HEK293 (cell line): ENCODE results near the gene UCKL1.

Experiments used
- CTCF ChIA-PET: fragments of 350-600 bp; formaldehyde crosslinking; extraction: SDS; loops from one replicate; lab custom pipeline; 2021; ENCODE audit warnings: antibody characterized with exemption; lab: Yijun Ruan, JAX
- POLR2A ChIA-PET: fragments of 300-600 bp; formaldehyde crosslinking; extraction: SDS; loops from one replicate; lab custom pipeline; 2020; ENCODE audit warnings: antibody characterized with exemption, inconsistent platforms; lab: Yijun Ruan, JAX
- H3K27ac ChIP-seq: fragments of 200-500 bp; sonication (Bioruptor generic); 2 replicates; pipeline ENCODE4 v1.5.1; 2014; ENCODE audit warnings: low read depth, low read length, control low read depth, inconsistent platforms; ENCODE audit errors: extremely low read depth
- H3K36me3 ChIP-seq, 2 experiments: fragments of 200-500 bp in 1 of 2; sonication (Bioruptor generic) in 1 of 2; 1 replicate in 1 of 2; 2 replicates in 1 of 2; pipeline ENCODE4 v1.5.1; 2014 to 2017; ENCODE audit warnings: inconsistent platforms in 2 of 2, low read length in 2 of 2; ENCODE audit not compliant: control insufficient read depth in 2 of 2, insufficient read depth in 1 of 2
- H3K4me1 ChIP-seq: fragments of 200-500 bp; sonication (Bioruptor generic); 2 replicates; pipeline ENCODE4 v1.5.1; 2014; ENCODE audit warnings: mild to moderate bottlenecking, low read length, inconsistent platforms; ENCODE audit not compliant: control insufficient read depth, insufficient read depth
- H3K4me3 ChIP-seq: 2 replicates; pipeline ENCODE4 v1.5.1; 2011; ENCODE audit warnings: low read depth, mild to moderate bottlenecking, control low read depth, low read length, moderate library complexity
- H3K9me3 ChIP-seq: fragments of 200-500 bp; sonication (Bioruptor generic); 2 replicates; pipeline ENCODE4 v1.5.1; 2014; ENCODE audit warnings: low read depth, low read length, inconsistent platforms; ENCODE audit not compliant: control insufficient read depth, insufficient read depth
- GLIS2 ChIP-seq: fragments of 450-650 bp; formaldehyde crosslinking; IDR thresholded peaks from 2 replicates; pipeline ENCODE4 v1.5.1; 2016; ENCODE audit warnings: missing biosample characterization, missing genetic modification characterization
- MZF1 ChIP-seq: fragments of 450-650 bp; formaldehyde crosslinking; IDR thresholded peaks from 2 replicates; pipeline ENCODE4 v1.5.1; 2017; ENCODE audit warnings: missing biosample characterization, missing genetic modification characterization, borderline replicate concordance
- PRDM4 ChIP-seq: fragments of 450-650 bp; formaldehyde crosslinking; IDR thresholded peaks from 2 replicates; pipeline ENCODE4 v1.5.1; 2017; ENCODE audit warnings: missing biosample characterization, missing genetic modification characterization
- RBAK ChIP-seq: fragments of 450-650 bp; formaldehyde crosslinking; IDR thresholded peaks from 2 replicates; pipeline ENCODE4 v1.5.1; 2016; ENCODE audit warnings: missing biosample characterization, missing genetic modification characterization
- SP3 ChIP-seq: fragments of 450-650 bp; formaldehyde crosslinking; IDR thresholded peaks from 2 replicates; pipeline ENCODE4 v1.5.1; 2016; ENCODE audit warnings: missing biosample characterization, missing genetic modification characterization
- YY2 ChIP-seq: fragments of 450-650 bp; formaldehyde crosslinking; IDR thresholded peaks from 2 replicates; pipeline ENCODE4 v1.5.1; 2016; ENCODE audit warnings: missing biosample characterization, missing genetic modification characterization
- ZBTB11 ChIP-seq: fragments of 450-650 bp; formaldehyde crosslinking; conservative IDR thresholded peaks from 2 replicates; pipeline ENCODE4 v1.5.1; 2016; ENCODE audit warnings: low read depth, missing biosample characterization, missing genetic modification characterization
- ZBTB48 ChIP-seq: fragments of 450-650 bp; formaldehyde crosslinking; IDR thresholded peaks from 2 replicates; pipeline ENCODE4 v1.5.1; 2016; ENCODE audit warnings: missing biosample characterization, missing genetic modification characterization
- ZNF155 ChIP-seq: fragments of 450-650 bp; formaldehyde crosslinking; IDR thresholded peaks from 2 replicates; pipeline ENCODE4 v1.5.1; 2016; ENCODE audit warnings: missing biosample characterization, missing genetic modification characterization
- ZNF157 ChIP-seq: fragments of 450-650 bp; formaldehyde crosslinking; IDR thresholded peaks from 2 replicates; pipeline ENCODE4 v1.5.1; 2016; ENCODE audit warnings: missing biosample characterization, missing genetic modification characterization
- ZNF202 ChIP-seq: fragments of 450-650 bp; formaldehyde crosslinking; IDR thresholded peaks from 2 replicates; pipeline ENCODE4 v1.5.1; 2016; ENCODE audit warnings: missing biosample characterization, missing genetic modification characterization, borderline replicate concordance
- ZNF549 ChIP-seq: fragments of 450-650 bp; IDR thresholded peaks from 2 replicates; pipeline ENCODE4 v1.5.1; 2018; ENCODE audit warnings: missing biosample characterization, missing genetic modification characterization, mild to moderate bottlenecking, inconsistent platforms, moderate library complexity
- ZNF555 ChIP-seq: fragments of 450-650 bp; formaldehyde crosslinking; conservative IDR thresholded peaks from 2 replicates; pipeline ENCODE4 v1.5.1; 2017; ENCODE audit warnings: missing biosample characterization, mild to moderate bottlenecking, missing genetic modification characterization, inconsistent platforms
- ZNF664 ChIP-seq: fragments of 450-650 bp; formaldehyde crosslinking; IDR thresholded peaks from 2 replicates; pipeline ENCODE4 v1.5.1; 2016; ENCODE audit warnings: missing biosample characterization, missing genetic modification characterization
- ZNF768 ChIP-seq: fragments of 450-650 bp; formaldehyde crosslinking; IDR thresholded peaks from 2 replicates; pipeline ENCODE4 v1.5.1; 2018; ENCODE audit warnings: missing biosample characterization, mild to moderate bottlenecking, missing genetic modification characterization
- ZNF837 ChIP-seq: fragments of 450-650 bp; formaldehyde crosslinking; IDR thresholded peaks from 2 replicates; pipeline ENCODE4 v1.5.1; 2016; ENCODE audit warnings: missing biosample characterization, missing genetic modification characterization

UCKL1 gene

GRCh38 chr20:63893999-63894357, 62.2 kb downstream of the UCKL1 start:
- peaks cover 0 to 38% of the 10 kb centered on the region in 2 experiments; a peak in 1 of 3 replicates for H3K36me3 ChIP-seq
- peak overlapping the region; percentile 56 for H3K4me3 ChIP-seq
- H3K27ac ChIP-seq, result no peak overlapping the region
- ChIA-PET CTCF (interaction anchor here (0.6 to 1.4 kb wide), 3 partner anchors 16 to 119 kb away, joined by 3 to 5 read pairs (median 4); no protein-coding TSS in a partner anchor), POLR2A (interaction anchor here (0.6 to 3.1 kb wide), 3 partner anchors 29 to 656 kb away, joined by 5 to 14 read pairs (median 6); partner anchors contain the start of genes ARFRP1, TPD52L2 and ZGPAT)
- no peaks in the 10 kb centered on the region for H3K9me3 ChIP-seq
- H3K4me1 ChIP-seq, result peaks cover 9% of the 10 kb centered on the region
- no peak for TF ChIP-seq ZNF555
- TF ChIP-seq YY2, result 0 out of 2 replicates have a peak, but pooled peaks have one; percentile 28

- TF ChIP-seq ZNF549 (no peak), GLIS2 (tag by site-specific recombination) (no peak), MZF1 (tag by site-specific recombination) (no peak), ZBTB11 (tag by site-specific recombination) (no peak), ZNF664 (tag by site-specific recombination) (no peak), ZBTB48 (tag by site-specific recombination) (no peak), PRDM4 (tag by site-specific recombination) (no peak), ZNF202 (no peak), ZNF157 (tag by site-specific recombination) (no peak)
- peaks cover 6% of the 10 kb centered on the region for H3K4me1 ChIP-seq
- POLR2A ChIA-PET, result interaction anchor here (0.9 to 1.2 kb wide), 2 partner anchors 10 to 28 kb away, joined by 3 to 9 read pairs; partner anchors contain the start of gene TPD52L2
- no peak overlapping the region for H3K27ac ChIP-seq
- CTCF ChIA-PET, result interaction anchor here (0.5 kb wide), 1 partner anchor 64 kb away, joined by 3 read pairs; the partner anchor contains the start of gene UCKL1
- H3K36me3 ChIP-seq, result peaks cover 0 to 44% of the 10 kb centered on the region in 2 experiments; a peak in 1 of 3 replicates
- no peaks in the 10 kb centered on the region for H3K9me3 ChIP-seq
- no peak overlapping the region for H3K4me3 ChIP-seq
Measured at GRCh38 chr20:63892402-63892801, 63.8 kb downstream of the UCKL1 start.

GRCh38 chr20:63891061-63892002, 64.9 kb downstream of the UCKL1 start:
- POLR2A ChIA-PET, result interaction anchor here (0.9 kb wide), 1 partner anchor 11 kb away, joined by 9 read pairs; no protein-coding TSS in a partner anchor
- Histone ChIP-seq H3K9me3 (no peaks in the 10 kb centered on the region), H3K36me3 (peaks cover 0 to 49% of the 10 kb centered on the region in 2 experiments; a peak in 1 of 3 replicates), H3K4me1 (peaks cover 1% of the 10 kb centered on the region; the same call in 1 of the 2 replicates)
- TF ChIP-seq SP3 (tag by site-specific recombination) (no peak), RBAK (no peak), ZNF837 (tag by site-specific recombination) (no peak), ZNF155 (tag by site-specific recombination) (no peak), ZBTB48 (tag by site-specific recombination) (no peak), ZNF768 (tag by site-specific recombination) (no peak)
- TF ChIP-seq, all 188 proteins: peak for 0
- CTCF ChIA-PET, result interaction anchor here (0.8 kb wide), 1 partner anchor 51 kb away, joined by 3 read pairs; no protein-coding TSS in a partner anchor
- no peak overlapping the region for H3K27ac ChIP-seq
- no peak overlapping the region for H3K4me3 ChIP-seq
